RPMI8226 (cell line): Measurements from ENCODE around the gene HRH2.
"Not testable (repeated sequence)": the region's sequence is repeated elsewhere in the genome, so short reads cannot be mapped to it uniquely, and the experiment has no call there.

Experiments used
- DNase-seq: peaks from one replicate; pipeline ENCODE4 v3.0.0-alpha.2; 2015

The HRH2 gene

DNA sequence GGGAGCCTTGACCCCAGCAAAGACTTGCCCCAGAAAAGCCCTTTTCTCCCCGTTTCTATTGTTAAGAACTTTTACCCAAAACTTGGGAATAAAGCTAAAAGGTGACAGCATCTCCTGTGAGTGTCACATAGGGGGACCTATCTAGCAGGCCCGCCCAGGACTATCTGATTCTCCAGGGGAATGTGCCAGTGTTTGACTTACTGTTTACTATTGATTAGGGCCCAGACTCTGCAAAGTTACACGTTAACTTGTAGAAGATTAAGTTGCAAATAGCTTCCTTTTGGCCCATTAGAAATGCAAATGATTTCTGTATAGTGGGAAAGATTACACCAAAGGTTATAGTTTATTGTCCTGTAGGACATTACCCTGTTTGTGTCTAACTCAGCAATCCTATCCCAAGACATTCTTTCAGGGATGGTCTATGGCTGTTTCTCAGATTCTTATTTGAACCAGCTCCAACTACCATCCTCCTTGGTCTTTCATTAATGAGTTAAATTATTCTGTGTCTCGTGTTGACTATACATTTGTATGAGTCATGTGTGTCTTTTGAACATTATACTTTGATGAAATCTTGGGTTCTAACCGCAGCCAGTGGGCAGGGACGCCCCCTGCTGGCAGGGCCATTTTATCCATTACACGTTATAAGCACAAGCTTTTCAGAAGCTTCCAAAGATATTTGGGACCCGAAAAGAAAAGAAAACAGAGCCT lies 60.7 kb downstream of the HRH2 start:
- DNase-seq: peak; percentile 70

- not testable (repeated sequence) for DNase-seq
Observed at GRCh38 chr5:175719109-175719432, 61.2 kb downstream of the HRH2 start.

DNA sequence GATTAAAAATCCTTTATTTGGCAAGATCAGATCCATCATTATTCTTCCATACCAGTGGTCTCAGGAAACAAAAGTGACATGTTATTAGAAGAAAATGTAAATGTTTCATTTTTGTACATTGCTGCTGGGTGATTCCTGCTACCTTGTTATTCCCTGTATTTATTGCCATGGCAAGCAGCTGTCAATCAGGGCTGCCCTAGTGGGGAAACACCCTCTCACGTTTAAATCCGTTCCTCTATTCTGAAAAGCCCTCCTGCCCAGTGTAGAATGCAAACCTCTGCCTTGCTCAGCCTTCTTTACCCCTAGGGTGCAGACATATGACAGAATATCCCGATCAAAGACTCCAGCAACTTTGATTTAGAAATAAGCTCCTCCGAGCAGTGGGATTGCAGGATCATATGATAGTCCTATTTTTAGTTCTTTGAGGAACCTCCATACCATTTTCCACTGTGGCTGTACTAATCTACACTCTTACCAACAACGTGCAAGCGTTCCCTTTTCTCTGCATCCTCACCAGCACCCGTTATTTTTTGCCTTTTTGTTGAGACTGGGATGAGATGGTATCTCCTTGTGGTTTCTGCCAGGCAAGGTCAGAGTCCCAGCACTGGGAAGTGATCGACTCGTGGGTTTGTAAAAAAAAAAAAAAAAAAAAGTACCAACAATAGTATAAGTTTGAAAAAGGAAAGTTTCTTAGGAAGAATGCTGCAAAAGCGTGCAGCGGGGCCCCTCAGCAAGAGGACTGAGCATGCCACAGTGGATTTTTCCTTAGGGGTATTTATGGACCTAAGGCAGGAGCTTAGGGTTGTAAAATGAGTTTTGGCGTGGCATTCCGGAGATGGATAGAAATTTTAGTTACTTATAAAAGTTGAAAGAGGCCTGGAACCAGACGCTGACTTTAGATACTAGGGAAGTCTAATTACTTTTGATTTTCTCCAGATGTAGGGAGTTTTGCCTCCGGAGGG lies 66.7 kb downstream of the HRH2 start:
- DNase-seq: no peak

DNA sequence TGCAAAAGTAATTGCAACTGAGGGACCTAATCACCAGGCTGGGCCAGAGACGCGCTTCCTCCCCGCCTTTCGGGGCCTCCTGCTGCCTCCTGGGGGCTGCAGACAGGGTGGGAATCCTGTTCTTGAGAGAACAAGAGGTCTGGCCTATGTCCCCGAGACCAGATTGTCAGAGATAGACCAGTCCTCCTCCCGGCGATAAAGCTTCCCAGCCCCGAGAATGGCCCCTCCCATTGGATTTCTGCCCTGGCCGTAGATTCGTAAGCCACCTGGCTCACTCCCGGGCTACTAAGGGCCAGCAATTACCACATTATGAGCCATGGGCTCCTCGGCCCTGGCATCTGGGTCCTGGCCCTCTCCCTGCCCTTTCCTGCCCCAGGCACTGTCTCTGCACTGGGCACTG lies 70.4 kb downstream of the HRH2 start:
- no peak for DNase-seq

DNA sequence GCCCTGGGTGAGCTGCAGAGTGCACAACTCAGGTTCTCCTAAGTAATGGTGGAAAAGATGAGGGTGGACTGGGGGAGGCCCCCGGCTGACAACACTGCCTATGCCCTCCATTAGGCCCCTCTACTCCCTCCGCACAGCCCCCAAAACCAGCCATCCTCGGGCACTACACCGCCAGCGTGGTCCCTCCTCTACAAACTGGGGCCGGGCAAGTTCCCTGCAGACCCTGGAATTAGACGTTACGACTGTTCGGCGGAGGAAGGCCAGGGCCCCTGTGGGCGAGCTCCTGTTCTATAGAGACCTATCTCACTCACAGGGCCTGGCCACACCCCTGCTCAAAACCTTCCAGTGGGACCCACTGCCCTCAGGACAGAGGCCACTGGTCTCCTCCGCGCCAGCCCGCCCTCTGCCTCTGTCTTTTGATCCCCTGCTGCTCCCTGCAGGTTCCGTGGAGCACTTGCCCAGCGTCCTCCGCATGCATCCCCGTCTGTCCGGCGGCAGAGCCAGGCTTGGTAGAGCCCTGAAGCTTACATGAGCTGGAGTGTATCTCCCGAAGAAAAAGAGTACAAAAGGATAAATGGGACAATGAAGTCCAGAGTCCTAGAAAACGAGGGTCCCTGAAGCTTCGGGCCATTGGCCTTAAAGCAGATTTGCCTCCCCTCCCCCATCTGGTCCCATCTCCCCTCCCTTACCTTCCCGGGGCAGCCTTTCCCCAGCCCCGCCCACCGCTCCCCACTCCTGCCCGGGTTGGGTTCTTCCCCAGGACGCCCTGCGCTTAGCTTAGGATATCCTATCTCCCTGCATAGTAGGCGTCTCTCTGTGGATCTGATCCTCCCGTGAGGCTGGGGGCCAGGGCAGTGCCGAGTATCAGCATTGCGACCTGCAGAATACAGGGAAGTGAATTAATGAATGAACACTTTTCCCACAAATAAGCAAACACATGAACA lies 71.3 kb downstream of the HRH2 start:
- DNase-seq: peak; percentile 28

- DNase-seq: peak; percentile 84
Observed at GRCh38 chr5:175729829-175730277, 72.0 kb downstream of the HRH2 start.

DNA sequence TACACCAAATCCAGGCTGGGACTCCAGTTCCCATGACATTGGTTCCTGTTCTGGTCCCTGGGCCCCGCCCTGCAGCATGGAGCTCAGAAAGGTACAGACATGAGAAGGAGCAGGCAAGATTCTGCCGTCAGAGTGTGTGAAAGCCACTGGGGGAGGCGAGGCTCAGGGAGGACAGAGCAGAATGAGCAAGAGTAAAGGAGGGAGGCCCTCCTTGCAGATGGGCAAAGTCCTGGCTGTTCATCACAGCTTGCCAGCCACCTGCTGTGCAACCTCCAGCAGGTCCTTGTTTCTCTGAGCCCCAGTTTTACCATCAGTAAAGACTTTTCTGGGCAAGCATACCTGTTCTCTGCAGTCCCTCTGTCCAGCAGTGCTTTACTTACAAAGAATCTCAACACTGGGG lies 73.3 kb downstream of the HRH2 start:
- no peak for DNase-seq

- DNase-seq: no peak
Observed at GRCh38 chr5:175731756-175732465, 74.0 kb downstream of the HRH2 start.

DNA sequence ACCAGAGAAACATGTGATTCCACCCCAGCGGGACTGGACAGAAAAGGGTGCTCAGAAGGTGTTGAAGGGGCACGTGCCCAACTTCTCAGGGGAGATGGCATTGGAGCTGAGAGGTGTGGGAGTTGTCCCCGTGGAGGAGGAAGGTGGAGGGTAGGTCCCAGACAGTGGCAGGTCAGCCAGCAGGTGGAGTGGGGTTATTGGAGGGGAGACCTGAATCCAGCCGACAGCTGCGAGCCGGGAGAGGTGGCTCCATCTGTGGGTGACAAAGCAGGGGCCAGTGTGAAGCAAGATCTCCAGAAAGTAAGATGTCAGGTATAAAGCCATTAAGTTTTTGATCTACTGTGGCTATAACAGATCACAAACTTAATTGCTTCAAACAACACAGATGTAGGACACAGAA lies 75.1 kb downstream of the HRH2 start:
- no peak for DNase-seq

GRCh38 chr5:175734016-175734415 lies 76.1 kb downstream of the HRH2 start:
- DNase-seq: no peak

DNA sequence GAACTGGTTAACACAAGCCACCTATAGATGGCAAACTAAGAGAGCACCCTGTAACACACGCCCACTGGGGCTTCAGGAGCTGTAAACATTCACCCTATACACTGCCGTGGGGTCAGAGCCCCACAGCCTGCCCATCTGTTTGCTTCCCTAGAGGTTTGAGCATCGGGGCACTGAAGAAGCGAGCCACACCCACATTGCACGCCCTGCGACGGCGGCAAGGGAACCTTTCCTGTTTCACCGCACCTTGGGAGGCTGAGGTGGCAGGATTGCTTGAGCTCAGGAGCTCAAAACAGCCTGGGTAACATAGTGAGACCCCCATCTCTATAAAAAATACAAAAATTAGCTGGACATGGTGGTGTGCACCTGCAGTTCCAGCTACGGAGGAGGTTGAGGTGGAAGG lies 76.6 kb downstream of the HRH2 start:
- DNase-seq: no peak

GRCh38 chr5:175735701-175736100 lies 77.8 kb downstream of the HRH2 start:
- no peak for DNase-seq

GRCh38 chr5:175736652-175737051 lies 78.8 kb downstream of the HRH2 start:
- DNase-seq: no peak

DNA sequence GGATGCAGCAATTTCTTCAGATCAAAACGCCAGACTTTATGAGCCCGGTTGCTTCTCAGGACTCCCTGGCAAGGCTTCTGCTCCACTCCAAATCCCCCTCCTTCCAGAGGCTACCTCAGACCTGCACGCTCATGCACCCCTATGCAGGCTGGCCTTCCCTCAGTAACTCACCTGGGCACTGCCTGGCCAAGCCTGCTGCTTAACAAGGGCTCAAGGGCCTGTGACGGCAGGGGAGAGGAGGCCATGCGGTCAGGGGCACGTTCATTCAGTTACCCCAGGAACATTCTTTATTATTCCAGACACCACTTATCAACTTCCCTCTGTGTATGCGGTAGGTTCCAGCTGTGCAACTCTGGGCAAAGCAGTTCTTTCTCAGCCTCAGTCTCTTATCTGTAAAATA lies 79.6 kb downstream of the HRH2 start:
- no peak for DNase-seq

- no peak for DNase-seq
Observed at GRCh38 chr5:175738126-175738525, 80.3 kb downstream of the HRH2 start.

DNA sequence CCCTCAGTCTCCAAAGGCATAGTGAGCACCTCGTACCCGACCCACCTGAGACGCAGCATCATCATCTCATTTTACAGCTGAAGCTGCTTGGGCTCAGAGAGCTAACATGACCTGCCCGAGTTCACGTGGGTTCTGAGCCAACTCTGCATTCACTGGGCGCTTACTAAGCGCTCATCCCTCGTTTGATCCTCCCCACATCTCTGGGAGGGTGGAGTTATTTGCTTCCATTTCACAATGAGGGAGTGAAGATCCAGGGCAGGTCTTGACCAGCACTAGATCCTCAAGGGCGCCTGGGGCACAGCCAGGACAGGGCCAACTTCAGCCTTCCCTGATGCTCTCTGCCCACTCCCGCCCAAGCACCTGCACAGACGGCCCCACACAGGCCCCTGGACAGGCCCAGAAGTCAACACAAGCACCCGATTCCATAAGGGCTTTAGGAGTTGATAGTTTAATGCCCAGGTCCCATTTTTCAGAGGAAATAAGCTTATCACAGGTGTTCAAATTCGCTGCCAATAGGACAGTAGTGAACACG lies 80.8 kb downstream of the HRH2 start:
- no peak for DNase-seq

- DNase-seq: no peak
Observed at GRCh38 chr5:175740014-175740413, 82.1 kb downstream of the HRH2 start.

GRCh38 chr5:175741556-175741955 lies 83.7 kb downstream of the HRH2 start:
- DNase-seq: no peak

- DNase-seq: no peak
Observed at GRCh38 chr5:175742290-175742994, 84.6 kb downstream of the HRH2 start.

- no peak for DNase-seq
Observed at GRCh38 chr5:175743676-175744210, 85.9 kb downstream of the HRH2 start.

DNA sequence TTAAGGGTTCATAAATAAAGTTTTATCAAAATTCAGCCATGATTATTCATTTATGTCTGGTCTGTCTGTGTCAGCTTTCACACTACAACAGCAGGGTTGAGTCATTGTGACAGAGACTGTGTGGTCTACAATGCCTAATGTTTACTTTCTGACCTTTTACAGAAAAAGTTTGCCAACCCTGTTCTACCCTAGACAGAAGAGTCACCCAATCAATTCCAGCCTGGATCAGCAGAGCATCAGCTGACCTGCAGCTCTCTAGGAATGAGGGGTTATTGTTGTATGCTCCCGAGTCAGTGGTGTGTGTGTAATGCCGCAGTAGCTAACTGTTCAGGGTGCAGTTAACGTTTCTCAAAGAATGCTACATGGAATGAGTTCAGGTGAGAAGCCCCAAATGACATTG lies 87.3 kb downstream of the HRH2 start:
- no peak for DNase-seq
